Right atrium auricular region (tissue), 2 donors: ENCODE data around the gene EPHA6. TPM values are rescaled to one million over a fixed set of nuclear protein-coding genes. Genes with fewer than 3 reads are reported as not detected.

Experiments used
- DNase-seq: peaks from one replicate; pipeline ENCODE4 v3.0.0-alpha.2; 2019; ENCODE audit warnings: low spot score
- H3K27ac ChIP-seq, 2 donors: fragments of 200-600 bp; sonication (generic); 1 replicate in 1 of 2; 2 replicates in 1 of 2; pipeline ENCODE4 v1.5.1; 2016 to 2019
- H3K27me3 ChIP-seq, 2 donors: fragments of 200-600 bp; sonication (generic); one replicate each; pipeline versions ENCODE4 v1.5.1 to v1.6.0; 2017 to 2019
- H3K36me3 ChIP-seq: fragments of 200-600 bp; sonication (generic); one replicate; pipeline ENCODE4 v1.5.1; 2016
- H3K4me1 ChIP-seq, 2 donors: fragments of 200-600 bp; sonication (generic); one replicate each; pipeline versions ENCODE4 v1.5.1 to v1.6.0; 2017 to 2019
- H3K4me3 ChIP-seq, 2 donors: fragments of 200-600 bp; sonication (generic); 1 replicate in 1 of 2; 2 replicates in 1 of 2; pipeline ENCODE4 v1.5.1; 2017 to 2019; ENCODE audit warnings: mild to moderate bottlenecking in 1 of 2, moderate library complexity in 1 of 2
- H3K9me3 ChIP-seq, 2 donors: fragments of 200-600 bp; sonication (generic); one replicate each; pipeline ENCODE4 v1.5.1; 2019
- CTCF ChIP-seq, 2 donors: fragments of 200-600 bp; sonication (generic); IDR thresholded peaks; one replicate each; pipeline ENCODE4 v1.5.1; 2019; ENCODE audit warnings: antibody characterized with exemption in 2 of 2
- total RNA-seq, 2 donors: library from RNA; depleted of rRNA; stranded (reverse); fragments of >200 nt; gene quantifications; one replicate each; pipeline ENCODE4 v1.1.0, GENCODE V29; 2016

Gene EPHA6
- total RNA-seq, 2 donors from 2014 or later, result 0.22 to 0.35 TPM

DNA sequence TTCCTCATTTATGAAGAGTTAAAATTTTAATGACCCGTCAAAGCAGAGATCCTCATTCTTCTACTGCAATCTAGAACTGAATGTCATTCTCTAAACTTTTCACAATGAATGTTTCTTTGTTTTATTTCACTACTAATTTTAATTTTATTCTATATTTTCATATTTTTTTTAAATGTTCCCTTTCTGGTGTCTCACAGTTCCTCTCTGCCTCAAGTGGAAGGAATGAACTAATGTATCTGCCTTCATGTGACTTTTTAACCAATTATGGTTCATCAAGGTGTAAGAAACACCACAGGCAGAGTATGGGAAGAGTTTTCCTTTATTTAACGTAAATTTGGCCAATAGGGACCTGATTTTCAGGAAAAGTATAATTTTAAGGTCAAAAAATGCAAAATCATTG lies 441.7 kb downstream of the EPHA6 start:
- Histone ChIP-seq H3K27ac (no peak overlapping the region), H3K9me3 (no peaks in the 10 kb centered on the region), H3K4me3 (no peak overlapping the region), H3K36me3 (no peaks in the 10 kb centered on the region), H3K27me3 (no peaks in the 10 kb centered on the region), H3K4me1 (no peaks in the 10 kb centered on the region)
- DNase-seq, result no peak
- no peak for TF ChIP-seq CTCF (IDR thresholded peaks at IDR 0.05)

- no peak for DNase-seq
- Histone ChIP-seq H3K27ac (no peak overlapping the region), H3K36me3 (no peaks in the 10 kb centered on the region), H3K27me3 (no peaks in the 10 kb centered on the region), H3K4me3 (no peak overlapping the region), H3K4me1 (no peaks in the 10 kb centered on the region), H3K9me3 (no peaks in the 10 kb centered on the region)
- TF ChIP-seq CTCF (IDR thresholded peaks at IDR 0.05), result no peak
Measured at GRCh38 chr3:97257942-97258697, 443.7 kb downstream of the EPHA6 start.

DNA sequence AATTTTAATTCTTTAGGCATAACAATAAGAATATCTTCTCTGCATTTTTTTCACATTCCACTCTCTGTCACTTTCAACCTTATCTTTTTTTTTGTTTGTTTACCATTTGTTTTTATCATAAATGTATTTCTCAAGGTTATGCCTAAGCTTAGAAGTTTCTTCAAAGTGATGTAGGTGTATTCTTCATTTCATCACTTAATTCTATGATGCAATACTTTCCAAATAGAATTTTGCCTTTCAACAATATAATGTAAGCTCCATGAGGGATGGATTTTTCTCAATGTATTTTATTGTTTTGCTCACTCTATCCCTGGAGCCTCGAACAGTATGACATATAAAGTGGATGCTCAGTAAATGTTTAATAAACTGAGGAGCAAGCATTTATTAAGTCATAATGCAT lies 444.9 kb downstream of the EPHA6 start:
- H3K27me3 ChIP-seq, result no peaks in the 10 kb centered on the region
- H3K27ac ChIP-seq, result no peak overlapping the region
- no peak for DNase-seq
- H3K36me3 ChIP-seq, result no peaks in the 10 kb centered on the region
- no peaks in the 10 kb centered on the region for H3K4me1 ChIP-seq
- TF ChIP-seq CTCF (IDR thresholded peaks at IDR 0.05), result no peak
- H3K9me3 ChIP-seq, result no peaks in the 10 kb centered on the region
- H3K4me3 ChIP-seq, result no peak overlapping the region

GRCh38 chr3:97264180-97264579 lies 449.8 kb downstream of the EPHA6 start:
- no peak for TF ChIP-seq CTCF (IDR thresholded peaks at IDR 0.05)
- Histone ChIP-seq H3K36me3 (no peaks in the 10 kb centered on the region), H3K4me3 (no peak overlapping the region), H3K27ac (no peak overlapping the region), H3K4me1 (no peaks in the 10 kb centered on the region), H3K9me3 (no peaks in the 10 kb centered on the region), H3K27me3 (no peaks in the 10 kb centered on the region)
- DNase-seq, result no peak

DNA sequence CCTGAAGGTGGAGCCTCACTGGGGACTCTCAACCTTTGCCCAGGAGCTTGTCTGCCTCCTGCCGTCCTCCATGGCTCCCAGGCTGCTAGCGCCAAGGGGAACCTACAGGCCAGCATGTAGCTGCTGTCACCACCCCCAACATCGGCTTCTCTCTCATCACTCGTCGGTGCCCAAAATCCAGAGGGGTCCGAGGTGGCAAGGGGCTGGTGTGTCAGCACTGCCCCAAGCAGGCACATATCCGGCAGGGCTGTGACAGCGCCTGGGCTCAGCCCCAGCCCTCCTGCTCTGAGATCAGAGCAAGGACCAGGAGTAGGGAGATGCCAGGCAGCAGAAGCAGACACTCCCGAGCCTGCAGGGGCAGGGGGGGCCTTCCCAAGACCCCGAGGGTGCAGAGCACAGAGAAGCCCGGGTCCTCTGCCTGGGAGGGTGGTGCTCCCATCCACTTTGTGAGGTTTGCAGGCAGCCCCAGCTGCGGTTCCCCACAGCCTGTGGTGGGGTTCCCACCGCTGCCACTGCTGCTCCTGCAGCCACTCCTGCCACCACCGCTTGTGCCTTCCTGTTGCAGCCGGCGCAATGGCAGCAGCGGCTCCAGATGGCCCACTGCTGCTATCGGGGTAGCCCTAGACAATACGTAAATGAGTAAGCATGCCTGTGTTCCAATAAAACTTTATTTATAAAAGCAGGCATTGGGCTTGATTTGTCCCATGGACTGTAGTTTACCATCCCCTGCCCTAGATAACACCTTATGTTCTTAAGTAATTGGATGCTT lies 451.0 kb downstream of the EPHA6 start:
- DNase-seq, result no peak
- TF ChIP-seq CTCF (IDR thresholded peaks at IDR 0.05), result no peak

More for the DNA sequence above, 451.0 kb downstream of the EPHA6 start:
- no peaks in the 10 kb centered on the region for H3K27me3 ChIP-seq
- H3K27ac ChIP-seq, result no peak overlapping the region
- H3K4me3 ChIP-seq, result no peak overlapping the region
- H3K4me1 ChIP-seq, result no peaks in the 10 kb centered on the region
- H3K36me3 ChIP-seq, result no peaks in the 10 kb centered on the region
- H3K9me3 ChIP-seq, result no peaks in the 10 kb centered on the region
